T-helper 9 cell (primary cell): ENCODE data around the gene SP140.
"Not testable (repeated sequence)": the region's sequence is repeated elsewhere in the genome, so short reads cannot be mapped to it uniquely, and the experiment has no call there.

Experiments used
- DNase-seq: peaks from one replicate; pipeline ENCODE4 v3.0.0-alpha.2; 2020

Gene SP140

GRCh38 chr2:230327418-230328154, 102.0 kb downstream of the SP140 start:
- DNase-seq: no peak

GRCh38 chr2:230328155-230328458, 102.6 kb downstream of the SP140 start:
- no peak for DNase-seq

GRCh38 chr2:230329946-230330605, 104.5 kb downstream of the SP140 start:
- DNase-seq: no peak

GRCh38 chr2:230330725-230331124, 105.2 kb downstream of the SP140 start:
- DNase-seq: no peak

- DNase-seq: no peak
Observed at GRCh38 chr2:230335461-230335863, 109.9 kb downstream of the SP140 start.

- no peak for DNase-seq
Observed at GRCh38 chr2:230335864-230336506, 110.4 kb downstream of the SP140 start.

- DNase-seq: not testable (repeated sequence)
Observed at GRCh38 chr2:230341936-230342528, 116.5 kb downstream of the SP140 start.

- not testable (repeated sequence) for DNase-seq
Observed at GRCh38 chr2:230343041-230343624, 117.6 kb downstream of the SP140 start.

GRCh38 chr2:230343747-230344146, 118.2 kb downstream of the SP140 start:
- no peak for DNase-seq

GRCh38 chr2:230346465-230346864, 120.9 kb downstream of the SP140 start:
- no peak for DNase-seq

GRCh38 chr2:230346921-230347533, 121.5 kb downstream of the SP140 start:
- no peak for DNase-seq

- no peak for DNase-seq
Observed at GRCh38 chr2:230347659-230348305, 122.2 kb downstream of the SP140 start.

GRCh38 chr2:230348787-230349186, 123.3 kb downstream of the SP140 start:
- no peak for DNase-seq

- no peak for DNase-seq
Observed at GRCh38 chr2:230356084-230356483, 130.5 kb downstream of the SP140 start.

- no peak for DNase-seq
Observed at GRCh38 chr2:230358305-230358704, 132.8 kb downstream of the SP140 start.

GRCh38 chr2:230360028-230360427, 134.5 kb downstream of the SP140 start:
- no peak for DNase-seq

GRCh38 chr2:230362030-230362691, 136.6 kb downstream of the SP140 start:
- no peak for DNase-seq
